ENCODE measurements around the gene ITGA11.

The ITGA11 gene

DNA sequence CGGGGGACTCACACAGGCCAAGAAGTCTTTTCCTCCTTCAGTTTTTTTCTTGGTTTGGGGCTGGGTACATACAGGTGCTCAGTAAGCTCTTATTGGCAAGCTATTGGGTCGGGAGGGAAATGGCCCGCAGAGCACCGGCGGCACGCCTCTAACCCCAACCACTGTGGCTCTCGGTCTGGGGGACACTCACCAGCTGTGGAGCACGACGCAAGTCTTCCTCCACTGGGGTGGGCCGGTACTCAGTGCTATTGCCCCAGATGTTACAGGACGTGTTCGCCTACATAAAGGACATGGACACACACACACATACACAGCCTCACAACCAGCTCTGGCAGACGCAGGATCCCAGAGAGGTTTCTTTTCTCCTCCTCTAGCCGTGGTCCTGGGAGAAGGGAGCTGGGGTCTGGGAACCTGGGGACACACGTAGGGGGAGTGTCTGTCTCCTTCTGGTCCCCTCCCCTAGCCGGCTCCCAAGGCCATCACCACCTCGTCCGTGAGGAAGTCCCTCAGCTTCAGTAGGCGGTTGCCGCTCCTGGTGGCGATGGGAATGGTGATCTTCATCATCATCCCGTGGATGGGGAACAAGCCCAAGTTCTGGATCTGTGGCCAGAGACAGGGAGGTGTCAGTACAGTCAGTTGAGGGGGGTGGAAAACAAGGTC, 121.0 kb downstream of the ITGA11 start:
- Histone ChIP-seq H3K9ac (ENCODE audit: low read length) (no peak overlapping the region), H3K27me3 (ENCODE audit: control insufficient read depth, insufficient read depth, low read length) (no peaks in the 10 kb centered on the region), H3K4me1 (ENCODE audit: control insufficient read depth, insufficient read depth, low read length) (no peaks in the 10 kb centered on the region), H3K9me3 (ENCODE audit: control insufficient read depth, low read length) (no peaks in the 10 kb centered on the region), H3K4me3 (ENCODE audit: low read length) (no peak overlapping the region), H3K36me3 (ENCODE audit: control insufficient read depth, insufficient read depth, low read length) (no peaks in the 10 kb centered on the region)

DNA sequence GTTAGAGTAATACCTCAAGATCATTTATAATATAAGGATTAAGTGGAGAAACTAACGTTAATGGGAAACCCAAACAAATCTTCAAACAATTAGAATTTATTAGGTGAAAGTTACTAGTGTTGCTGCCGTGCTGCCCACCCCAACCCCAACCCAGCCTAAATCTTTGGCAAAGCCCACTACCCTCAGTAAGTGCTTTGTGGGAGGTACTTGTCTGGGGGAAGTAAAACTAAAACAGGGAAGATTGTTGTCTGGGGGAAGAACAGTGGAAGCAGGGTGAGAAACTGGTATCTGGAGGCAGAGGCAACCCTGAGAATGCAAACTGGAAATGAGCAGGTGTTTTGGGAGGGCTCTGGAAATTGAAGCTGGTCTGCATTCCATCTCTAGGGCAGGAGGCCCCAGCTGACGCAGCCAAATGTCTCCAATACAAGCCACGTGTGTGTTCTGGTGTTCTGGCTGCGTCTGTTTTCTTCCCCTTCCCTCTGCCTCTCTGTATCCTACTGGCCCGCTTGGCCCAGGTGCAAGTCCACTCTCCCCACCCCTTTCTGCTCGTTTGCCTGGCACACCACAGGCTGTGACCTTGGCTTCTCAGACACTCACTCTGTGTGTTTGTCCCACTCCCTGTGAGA, 121.7 kb downstream of the ITGA11 start:
- no peaks in the 10 kb centered on the region for H3K9me3 ChIP-seq (ENCODE audit: control insufficient read depth, low read length)
- no peak overlapping the region for H3K9ac ChIP-seq (ENCODE audit: low read length)

DNA sequence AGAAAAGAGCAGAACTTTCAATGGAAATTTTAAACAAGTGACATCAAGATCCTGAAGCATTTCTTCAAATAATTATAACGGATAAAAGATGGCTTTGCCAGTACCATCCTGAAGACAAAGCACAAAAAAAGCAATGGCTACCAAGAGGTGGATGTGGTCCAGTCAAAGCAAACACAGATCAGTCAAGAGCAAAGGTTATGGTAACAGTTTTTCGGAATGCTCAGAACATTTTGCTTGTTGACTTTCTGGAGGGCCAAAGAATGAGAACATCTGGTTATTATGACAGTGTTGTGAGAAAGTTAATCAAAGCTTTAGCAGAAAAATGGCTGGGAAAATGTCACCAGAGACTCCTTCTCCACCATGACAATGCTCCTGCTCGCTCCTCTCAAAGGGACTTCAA, 122.9 kb downstream of the ITGA11 start:
- no peaks in the 10 kb centered on the region for H3K36me3 ChIP-seq (ENCODE audit: control insufficient read depth, insufficient read depth, low read length)

More for the DNA sequence above, 121.7 kb downstream of the ITGA11 start:
- no peaks in the 10 kb centered on the region for H3K27me3 ChIP-seq (ENCODE audit: control insufficient read depth, insufficient read depth, low read length)
- H3K4me3 ChIP-seq (ENCODE audit: low read length) = no peak overlapping the region
- H3K4me1 ChIP-seq (ENCODE audit: control insufficient read depth, insufficient read depth, low read length) = no peaks in the 10 kb centered on the region
- no peaks in the 10 kb centered on the region for H3K36me3 ChIP-seq (ENCODE audit: control insufficient read depth, insufficient read depth, low read length)

DNA sequence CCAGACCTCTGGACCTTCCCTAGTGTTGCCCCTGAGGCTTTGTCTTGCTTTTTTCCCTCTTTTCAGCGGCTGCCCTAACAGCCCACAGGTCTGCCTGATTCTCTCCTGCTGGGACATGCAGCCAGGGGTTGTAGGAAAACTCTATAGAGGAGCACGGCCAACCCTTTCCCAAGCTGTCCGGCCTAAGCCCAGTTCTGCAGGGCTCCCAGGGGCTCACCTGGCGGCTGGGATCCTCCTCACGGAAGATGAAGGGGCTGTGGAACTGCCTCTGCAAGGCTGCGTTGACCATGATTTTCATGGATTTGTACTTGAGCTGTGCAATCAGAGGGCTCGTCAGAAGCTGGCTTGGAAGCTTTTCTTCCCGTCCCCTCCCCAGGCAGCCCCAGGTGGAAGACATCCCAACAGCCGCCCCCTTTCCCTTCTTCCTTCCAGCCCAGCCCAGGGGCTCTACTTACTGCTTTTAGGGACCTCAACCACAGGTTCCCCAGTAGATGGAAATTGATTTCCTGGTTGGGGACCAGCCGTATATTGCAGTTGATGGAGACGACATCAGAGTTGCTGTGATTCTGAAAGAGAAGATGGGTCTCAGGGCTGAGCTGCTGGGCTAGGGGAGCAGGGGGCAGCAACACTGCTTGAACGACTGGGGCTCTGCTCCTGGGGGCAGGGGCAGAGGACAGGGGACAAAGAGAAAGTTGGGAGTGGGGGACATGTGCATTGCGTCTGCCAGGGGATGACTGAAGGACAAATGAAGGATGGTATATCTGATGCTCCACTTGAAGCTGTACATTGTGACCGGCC, 124.6 kb downstream of the ITGA11 start:
- no peaks in the 10 kb centered on the region for H3K36me3 ChIP-seq (ENCODE audit: control insufficient read depth, insufficient read depth, low read length)
- no peaks in the 10 kb centered on the region for H3K9me3 ChIP-seq (ENCODE audit: control insufficient read depth, low read length)
- no peaks in the 10 kb centered on the region for H3K4me1 ChIP-seq (ENCODE audit: control insufficient read depth, insufficient read depth, low read length)
- H3K4me3 ChIP-seq (ENCODE audit: low read length) = no peak overlapping the region
- no peaks in the 10 kb centered on the region for H3K27me3 ChIP-seq (ENCODE audit: control insufficient read depth, insufficient read depth, low read length)
- no peak overlapping the region for H3K9ac ChIP-seq (ENCODE audit: low read length)

More for the DNA sequence above, 122.9 kb downstream of the ITGA11 start:
- Histone ChIP-seq H3K9ac (ENCODE audit: low read length) (no peak overlapping the region), H3K27me3 (ENCODE audit: control insufficient read depth, insufficient read depth, low read length) (no peaks in the 10 kb centered on the region), H3K4me3 (ENCODE audit: low read length) (no peak overlapping the region), H3K4me1 (ENCODE audit: control insufficient read depth, insufficient read depth, low read length) (no peaks in the 10 kb centered on the region), H3K9me3 (ENCODE audit: control insufficient read depth, low read length) (no peaks in the 10 kb centered on the region)

DNA sequence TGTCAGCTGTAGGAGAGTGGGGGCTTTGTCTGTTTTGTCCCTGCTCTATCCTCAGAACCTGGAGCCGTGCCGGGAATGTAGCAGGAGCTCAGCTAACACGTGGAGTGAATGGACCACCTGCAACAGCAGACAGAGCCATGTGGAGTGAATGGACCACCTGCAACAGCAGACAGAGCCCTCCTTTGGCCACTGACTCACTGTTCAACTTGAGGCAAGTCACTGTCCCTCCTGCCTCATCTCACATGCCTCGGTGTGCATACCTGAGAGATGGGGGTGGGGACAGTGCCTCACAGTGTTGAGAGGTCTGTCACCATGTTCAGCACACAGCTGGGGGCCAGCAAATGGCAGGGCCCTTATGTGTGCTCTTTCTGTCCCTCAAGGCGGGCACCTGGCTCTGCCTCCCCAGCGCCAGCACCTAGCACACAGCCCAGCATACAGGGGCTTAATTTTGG, 126.5 kb downstream of the ITGA11 start:
- Histone ChIP-seq H3K36me3 (ENCODE audit: control insufficient read depth, insufficient read depth, low read length) (no peaks in the 10 kb centered on the region), H3K9me3 (ENCODE audit: control insufficient read depth, low read length) (no peaks in the 10 kb centered on the region), H3K9ac (ENCODE audit: low read length) (no peak overlapping the region), H3K27me3 (ENCODE audit: control insufficient read depth, insufficient read depth, low read length) (no peaks in the 10 kb centered on the region), H3K4me1 (ENCODE audit: control insufficient read depth, insufficient read depth, low read length) (no peaks in the 10 kb centered on the region), H3K4me3 (ENCODE audit: low read length) (no peak overlapping the region)

DNA sequence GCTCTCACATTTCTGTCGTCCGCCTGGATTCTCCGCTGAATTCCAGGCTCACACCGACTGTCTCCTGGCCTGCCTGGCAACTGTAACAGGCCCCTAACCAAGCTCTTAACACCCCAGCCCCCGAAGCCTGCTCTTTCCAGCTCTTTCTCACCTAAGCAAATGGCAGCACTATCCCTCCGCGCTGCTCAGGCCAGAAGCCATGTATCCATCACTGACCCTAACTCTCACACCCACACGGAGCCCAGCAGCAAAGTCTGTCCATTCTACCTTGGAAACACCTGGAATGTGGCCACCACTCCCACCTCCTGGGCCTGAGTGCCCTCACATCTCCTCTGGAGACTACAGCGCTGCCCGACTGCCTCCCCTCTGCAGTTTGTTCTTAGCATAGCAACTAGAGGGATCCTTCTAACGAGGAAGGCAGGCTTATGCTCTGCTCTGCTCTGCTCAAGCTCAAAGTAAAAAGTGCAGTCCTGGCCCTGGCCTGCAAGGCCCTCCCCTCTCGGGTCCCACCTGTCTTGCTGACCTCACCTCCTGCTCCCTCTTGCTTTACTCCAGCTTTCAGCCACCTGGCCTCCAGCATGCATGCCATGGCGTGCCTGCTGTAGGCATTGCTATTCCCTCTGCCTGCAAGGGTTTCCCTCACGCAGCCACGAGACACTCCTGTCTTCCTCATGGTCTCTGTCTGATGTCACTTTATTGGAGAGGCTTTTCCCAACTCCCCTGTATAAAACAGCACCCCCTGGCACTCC, 127.2 kb downstream of the ITGA11 start:
- Histone ChIP-seq H3K36me3 (ENCODE audit: control insufficient read depth, insufficient read depth, low read length) (no peaks in the 10 kb centered on the region), H3K4me1 (ENCODE audit: control insufficient read depth, insufficient read depth, low read length) (peaks cover under 1% of the 10 kb centered on the region), H3K4me3 (ENCODE audit: low read length) (no peak overlapping the region), H3K9me3 (ENCODE audit: control insufficient read depth, low read length) (no peaks in the 10 kb centered on the region), H3K9ac (ENCODE audit: low read length) (no peak overlapping the region), H3K27me3 (ENCODE audit: control insufficient read depth, insufficient read depth, low read length) (no peaks in the 10 kb centered on the region)

DNA sequence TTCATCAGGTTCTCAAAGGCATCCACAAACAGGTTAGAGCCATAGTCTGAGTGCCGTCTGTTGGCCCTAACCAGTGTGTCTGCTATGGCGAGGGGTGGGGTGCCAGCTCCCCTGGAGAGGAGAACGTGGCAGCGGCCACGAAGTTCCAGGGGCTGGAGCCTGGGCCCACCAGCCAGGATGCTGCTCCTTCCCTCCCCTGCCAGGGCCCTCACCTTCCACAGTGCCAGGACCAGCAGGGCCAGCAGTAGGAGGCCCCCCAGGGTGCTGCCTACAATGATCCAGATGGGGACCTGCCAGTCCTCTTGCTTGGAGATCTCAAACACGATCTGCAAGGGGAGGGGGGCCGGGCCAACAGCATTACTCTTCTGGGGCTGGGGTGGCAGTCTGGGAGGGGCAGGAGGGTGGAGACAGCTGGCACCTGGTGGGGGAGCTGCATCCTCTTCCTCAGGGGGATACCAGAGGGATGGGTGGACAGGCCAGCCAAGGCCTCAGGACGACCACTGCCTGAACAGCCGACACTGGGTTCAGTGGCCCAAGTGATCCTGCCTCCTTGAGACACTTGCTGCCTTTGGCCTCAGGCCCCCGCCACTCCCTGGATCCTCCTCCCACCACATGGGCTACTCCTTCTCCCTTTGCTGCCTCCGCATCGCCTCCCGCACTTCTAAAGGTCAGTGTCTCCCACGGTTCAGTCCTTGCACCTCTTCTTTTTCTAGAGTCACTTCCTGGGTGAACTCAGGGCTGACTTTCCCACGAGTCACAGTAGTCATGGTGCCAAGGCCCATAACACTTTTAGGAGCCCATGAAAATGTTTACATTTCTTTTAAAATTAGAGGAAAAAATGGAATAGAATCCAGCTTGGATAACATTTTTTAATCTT, 128.2 kb downstream of the ITGA11 start:
- no peak overlapping the region for H3K9ac ChIP-seq (ENCODE audit: low read length)
- peaks cover 7% of the 10 kb centered on the region for H3K4me1 ChIP-seq (ENCODE audit: control insufficient read depth, insufficient read depth, low read length)
- no peak overlapping the region for H3K4me3 ChIP-seq (ENCODE audit: low read length)
- H3K36me3 ChIP-seq (ENCODE audit: control insufficient read depth, insufficient read depth, low read length) = no peaks in the 10 kb centered on the region
- no peaks in the 10 kb centered on the region for H3K9me3 ChIP-seq (ENCODE audit: control insufficient read depth, low read length)
- H3K27me3 ChIP-seq (ENCODE audit: control insufficient read depth, insufficient read depth, low read length) = no peaks in the 10 kb centered on the region

DNA sequence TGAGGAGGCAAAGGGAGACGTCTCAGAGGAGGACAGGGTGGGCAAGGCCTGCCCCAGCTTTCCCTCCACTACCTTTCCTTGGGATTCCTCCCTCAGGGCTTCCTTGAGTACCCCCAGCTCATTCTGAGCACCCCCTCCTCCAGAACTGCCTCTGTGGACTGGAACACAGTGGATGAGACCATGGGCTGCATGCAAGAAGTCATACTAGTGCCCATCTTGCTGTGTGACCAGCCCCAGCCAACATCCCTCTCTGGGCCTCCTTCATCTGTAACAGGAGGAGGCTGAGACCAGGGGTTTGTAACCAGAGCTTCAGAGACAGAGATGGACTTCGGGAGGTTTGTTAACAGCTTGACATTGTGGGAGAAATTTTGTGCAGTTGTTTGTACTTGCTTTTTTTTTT, 128.8 kb downstream of the ITGA11 start:
- peaks cover 7% of the 10 kb centered on the region for H3K4me1 ChIP-seq (ENCODE audit: control insufficient read depth, insufficient read depth, low read length)
- H3K9me3 ChIP-seq (ENCODE audit: control insufficient read depth, low read length) = no peaks in the 10 kb centered on the region
- no peaks in the 10 kb centered on the region for H3K36me3 ChIP-seq (ENCODE audit: control insufficient read depth, insufficient read depth, low read length)
- no peak overlapping the region for H3K4me3 ChIP-seq (ENCODE audit: low read length)
- no peak overlapping the region for H3K9ac ChIP-seq (ENCODE audit: low read length)
- H3K27me3 ChIP-seq (ENCODE audit: control insufficient read depth, insufficient read depth, low read length) = no peaks in the 10 kb centered on the region

DNA sequence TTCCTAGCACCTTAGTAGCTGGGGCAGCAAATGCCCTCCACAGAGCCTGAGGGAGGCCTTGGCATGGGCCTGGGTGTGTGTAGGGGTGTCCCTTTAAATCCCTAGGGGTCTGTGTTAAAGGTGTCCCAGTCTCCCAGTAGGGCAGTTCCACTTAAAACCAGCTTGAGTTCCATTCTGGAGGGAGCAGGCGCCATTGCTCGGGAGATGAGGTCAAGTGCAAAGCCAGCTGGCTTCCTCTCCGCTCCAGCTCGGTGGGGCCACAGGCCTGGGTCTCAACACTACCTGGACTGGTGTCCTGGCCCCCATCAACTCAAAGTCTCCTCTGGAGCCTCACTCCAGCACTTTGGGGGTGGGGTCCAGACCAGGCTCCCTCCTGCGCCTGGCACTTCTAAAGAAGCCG, 129.2 kb downstream of the ITGA11 start:
- no peaks in the 10 kb centered on the region for H3K27me3 ChIP-seq (ENCODE audit: control insufficient read depth, insufficient read depth, low read length)
- H3K36me3 ChIP-seq (ENCODE audit: control insufficient read depth, insufficient read depth, low read length) = no peaks in the 10 kb centered on the region
- H3K9me3 ChIP-seq (ENCODE audit: control insufficient read depth, low read length) = no peaks in the 10 kb centered on the region
- H3K4me1 ChIP-seq (ENCODE audit: control insufficient read depth, insufficient read depth, low read length) = peaks cover 7% of the 10 kb centered on the region
- no peak overlapping the region for H3K4me3 ChIP-seq (ENCODE audit: low read length)
- H3K9ac ChIP-seq (ENCODE audit: low read length) = no peak overlapping the region

DNA sequence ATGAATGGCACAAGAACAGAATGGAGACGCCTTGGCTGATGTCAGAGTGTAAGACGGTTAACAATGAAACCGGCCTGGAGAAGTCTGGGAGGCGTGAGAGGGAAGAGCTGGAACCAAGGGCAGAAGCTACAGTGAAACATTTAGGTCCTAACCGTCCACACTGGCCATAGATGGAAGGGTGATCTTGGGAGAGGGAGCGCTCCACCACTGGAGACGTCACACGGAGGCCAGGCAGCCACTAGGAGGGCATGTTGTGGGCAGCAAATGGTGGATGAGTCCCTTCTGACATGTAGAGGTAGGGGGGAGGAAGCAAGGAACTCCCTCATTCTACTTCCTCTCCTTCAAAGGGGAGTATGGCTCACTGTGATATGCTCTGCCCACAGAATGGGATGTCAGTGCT, 130.7 kb downstream of the ITGA11 start:
- no peaks in the 10 kb centered on the region for H3K27me3 ChIP-seq (ENCODE audit: control insufficient read depth, insufficient read depth, low read length)
- no peaks in the 10 kb centered on the region for H3K36me3 ChIP-seq (ENCODE audit: control insufficient read depth, insufficient read depth, low read length)
- H3K9ac ChIP-seq (ENCODE audit: low read length) = no peak overlapping the region
- peaks cover 7% of the 10 kb centered on the region for H3K4me1 ChIP-seq (ENCODE audit: control insufficient read depth, insufficient read depth, low read length)
- no peak overlapping the region for H3K4me3 ChIP-seq (ENCODE audit: low read length)
- H3K9me3 ChIP-seq (ENCODE audit: control insufficient read depth, low read length) = no peaks in the 10 kb centered on the region
